Retina (tissue), 1 donor: ENCODE data around the gene DES.

Source experiments
- DNase-seq: peaks from one replicate; pipeline ENCODE4 v3.0.0-alpha.2; 2016

DES gene

DNA sequence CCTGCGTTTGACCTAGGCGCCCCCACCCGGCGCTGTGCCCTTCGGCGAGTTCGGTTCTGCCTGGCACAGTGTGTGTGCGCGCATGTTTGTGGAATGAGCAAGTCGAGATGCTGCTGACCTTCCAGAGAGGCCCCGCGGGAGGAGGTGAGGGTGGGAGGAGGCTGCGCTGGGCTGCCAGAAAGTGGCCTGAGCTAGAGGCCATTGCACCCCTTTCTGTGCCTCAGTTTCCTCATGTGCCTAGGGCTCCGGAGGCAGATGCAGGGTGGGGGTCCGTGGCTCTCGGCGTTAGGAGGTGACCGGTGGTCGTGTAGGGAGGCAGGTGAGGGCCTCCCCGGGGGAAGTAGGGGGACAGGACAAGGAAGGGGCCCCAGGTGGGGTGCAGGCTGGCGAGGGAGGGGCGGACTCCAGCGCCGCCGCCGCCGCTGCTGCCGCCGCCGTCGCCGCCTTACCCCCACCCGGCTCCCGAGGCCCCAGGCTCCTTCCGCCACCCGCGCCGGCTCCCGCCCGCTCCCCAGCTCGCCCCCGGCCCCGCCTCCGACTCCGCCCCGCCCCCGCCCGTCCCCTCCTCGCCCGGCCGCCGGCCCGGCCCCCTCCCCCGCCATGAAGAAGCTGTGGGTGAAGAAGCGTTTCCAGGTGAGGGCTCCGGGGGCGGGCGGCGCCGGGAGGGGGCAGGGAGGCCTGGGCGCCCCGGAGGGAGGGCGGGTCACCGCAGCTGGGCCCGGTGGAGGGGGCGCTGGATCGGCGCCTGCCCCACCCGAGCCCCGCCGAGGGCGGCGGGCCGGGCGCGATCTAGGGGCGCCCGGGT lies 23.5 kb downstream of the DES start:
- peak; percentile 64 for DNase-seq

DNA sequence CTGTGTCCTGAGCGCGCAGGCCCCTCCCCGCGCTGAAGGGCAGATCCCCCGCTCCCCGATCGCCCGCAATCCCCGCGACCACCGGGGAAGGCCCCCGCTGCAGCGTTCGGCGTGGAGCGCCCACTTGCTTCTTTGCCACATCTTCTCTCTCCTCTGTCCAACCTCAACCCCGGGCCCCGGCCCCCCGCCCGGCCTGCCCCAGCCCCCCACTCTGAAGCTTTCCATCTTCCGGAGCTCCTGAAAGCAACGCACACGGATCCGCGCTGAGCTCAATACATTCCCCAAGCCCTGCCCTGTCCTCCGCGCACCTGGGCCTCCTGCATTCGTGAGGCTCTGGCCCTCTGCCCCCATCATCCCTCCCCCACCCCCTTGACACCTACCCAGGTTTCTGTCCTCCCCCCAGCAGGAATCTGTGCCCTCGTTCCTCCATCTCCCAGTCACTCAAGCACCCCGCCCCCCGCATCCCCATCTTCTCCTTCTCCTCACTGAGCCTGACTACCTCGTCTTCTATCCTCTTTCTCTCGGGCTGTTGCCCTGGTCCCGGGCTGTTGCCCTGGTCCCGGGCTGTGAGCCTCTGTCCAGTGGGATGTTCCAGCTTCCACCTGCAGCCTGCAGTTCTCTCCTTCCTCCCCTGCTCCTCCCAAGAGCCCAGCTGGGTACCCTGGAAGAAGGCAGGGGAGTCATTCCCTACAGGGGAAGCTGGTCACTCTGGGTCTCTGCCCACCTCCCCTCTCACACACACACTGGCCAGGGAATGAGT lies 24.3 kb downstream of the DES start:
- peak; percentile 40 for DNase-seq

DNA sequence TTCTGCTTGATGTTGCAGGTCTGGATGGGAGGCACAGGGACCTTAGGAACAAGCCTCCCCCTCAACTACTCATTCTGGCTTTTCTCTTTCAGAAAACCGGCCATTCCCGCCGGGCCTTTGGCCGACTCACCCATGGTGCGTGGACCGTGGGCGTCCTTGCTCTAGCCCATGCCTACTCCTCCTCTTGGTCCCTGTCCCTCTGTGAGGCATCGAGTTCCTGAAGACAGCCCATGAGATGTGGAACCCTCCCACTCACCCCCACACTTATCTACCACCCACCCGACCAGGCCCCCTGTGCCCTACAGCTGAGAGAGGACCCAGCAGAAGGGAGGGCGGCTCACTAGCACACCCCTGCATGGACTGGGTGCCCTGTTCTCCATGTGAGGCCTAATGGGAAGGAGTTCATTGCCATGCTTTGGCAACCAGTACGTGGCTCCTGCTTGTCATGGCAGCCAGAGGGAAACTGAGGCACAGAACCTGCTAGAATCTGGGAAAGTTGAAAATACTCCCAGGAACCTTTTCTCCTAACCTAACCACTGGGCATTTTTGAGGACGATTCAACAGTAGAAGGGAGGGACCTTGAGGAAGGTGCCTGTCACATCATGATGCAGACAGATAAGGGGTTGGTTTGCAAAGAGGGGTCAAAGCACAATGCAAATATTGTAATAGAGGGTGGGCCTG lies 25.0 kb downstream of the DES start:
- DNase-seq: no peak

DNA sequence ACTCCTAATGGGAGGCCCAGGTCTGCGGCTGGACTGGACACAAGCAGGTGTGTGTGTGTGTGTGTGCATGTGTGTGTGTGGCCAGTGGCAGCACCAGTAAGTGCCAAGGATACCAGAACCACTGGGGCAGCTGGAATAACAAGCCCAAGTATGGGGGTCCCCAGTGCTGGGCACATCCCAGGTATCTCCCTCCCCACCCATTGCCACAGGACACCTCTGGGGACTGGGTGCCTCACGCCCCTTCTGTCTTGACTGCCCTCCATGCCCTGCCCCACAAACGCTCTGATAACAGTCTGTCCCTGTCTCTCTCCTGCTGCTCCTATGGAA lies 25.5 kb downstream of the DES start:
- DNase-seq: no peak

DNA sequence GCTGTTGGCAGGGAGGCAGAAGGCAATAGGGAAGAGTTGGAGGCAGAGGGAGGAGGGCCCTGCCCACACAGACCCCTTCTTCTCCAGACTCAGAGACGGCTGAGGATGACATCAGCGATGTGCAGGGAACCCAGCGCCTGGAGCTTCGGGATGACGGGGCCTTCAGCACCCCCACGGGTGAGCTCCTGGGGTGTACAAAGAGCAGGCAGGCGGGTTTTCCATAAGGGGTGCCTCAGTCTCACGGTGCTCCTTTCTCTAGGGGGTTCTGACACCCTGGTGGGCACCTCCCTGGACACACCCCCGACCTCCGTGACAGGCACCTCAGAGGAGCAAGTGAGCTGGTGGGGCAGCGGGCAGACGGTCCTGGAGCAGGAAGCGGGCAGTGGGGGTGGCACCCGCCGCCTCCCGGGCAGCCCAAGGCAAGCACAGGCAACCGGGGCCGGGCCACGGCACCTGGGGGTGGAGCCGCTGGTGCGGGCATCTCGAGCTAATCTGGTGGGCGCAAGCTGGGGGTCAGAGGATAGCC lies 26.5 kb downstream of the DES start:
- DNase-seq: no peak

DNA sequence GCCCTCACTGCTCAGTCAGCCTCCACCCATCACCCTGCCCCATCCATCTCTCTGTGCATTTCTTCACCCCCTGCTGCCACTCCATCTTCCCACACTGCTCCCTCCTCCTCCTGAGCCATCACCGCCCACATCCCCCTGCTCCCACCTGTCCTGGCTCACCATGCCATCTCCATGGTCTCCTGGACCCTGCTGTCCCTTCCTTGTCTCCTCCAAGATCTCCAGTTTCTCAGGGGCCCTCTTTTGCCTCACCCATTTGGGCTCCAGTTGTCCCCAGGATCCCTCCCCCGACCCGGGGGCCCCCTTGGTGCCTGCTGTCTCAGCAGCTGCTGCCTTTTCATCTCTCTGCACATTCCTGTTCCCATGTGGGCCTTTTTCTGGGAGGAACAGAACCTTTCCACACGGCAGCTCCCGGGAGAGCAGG lies 27.1 kb downstream of the DES start:
- DNase-seq: no peak

DNA sequence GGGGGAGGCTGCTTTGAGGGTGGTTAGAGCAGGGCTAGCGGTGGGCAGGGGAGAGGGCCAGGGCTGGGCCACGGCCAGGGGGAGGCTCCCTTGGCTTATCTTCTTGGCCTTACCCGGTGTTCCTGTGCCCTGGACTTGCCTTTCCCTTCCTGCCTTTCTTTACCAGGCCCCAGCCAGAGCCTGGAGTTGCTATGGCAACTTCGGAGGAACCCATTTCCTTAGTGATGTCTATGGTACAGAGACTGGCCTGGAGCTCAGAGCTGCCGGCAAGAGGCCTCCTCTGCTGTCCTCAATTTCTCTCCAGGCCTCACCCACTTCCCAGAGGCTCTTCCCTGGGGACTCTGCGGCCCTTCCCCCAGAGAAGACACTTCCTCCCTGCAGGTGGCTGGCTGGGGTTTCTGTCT lies 27.9 kb downstream of the DES start:
- peak; percentile 66 for DNase-seq

DNA sequence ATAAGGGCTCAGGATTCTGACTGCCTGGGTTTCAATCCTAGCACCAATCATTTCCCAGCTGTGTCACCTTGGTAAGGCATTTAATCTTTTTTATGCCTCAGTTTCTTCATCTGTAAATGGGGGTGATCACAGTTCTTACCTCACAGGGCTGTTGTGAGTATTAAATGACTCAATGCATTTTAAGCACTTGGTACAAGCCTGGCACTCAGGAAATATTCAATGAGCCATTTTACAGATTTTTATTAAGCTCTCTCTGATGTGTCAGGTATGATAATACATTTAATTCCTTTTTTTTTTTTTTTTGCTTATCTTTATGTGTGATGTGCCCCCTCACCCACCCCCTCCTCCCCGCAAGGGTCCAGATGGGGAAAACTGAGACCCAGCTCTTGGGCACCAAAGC lies 28.5 kb downstream of the DES start:
- DNase-seq: no peak

DNA sequence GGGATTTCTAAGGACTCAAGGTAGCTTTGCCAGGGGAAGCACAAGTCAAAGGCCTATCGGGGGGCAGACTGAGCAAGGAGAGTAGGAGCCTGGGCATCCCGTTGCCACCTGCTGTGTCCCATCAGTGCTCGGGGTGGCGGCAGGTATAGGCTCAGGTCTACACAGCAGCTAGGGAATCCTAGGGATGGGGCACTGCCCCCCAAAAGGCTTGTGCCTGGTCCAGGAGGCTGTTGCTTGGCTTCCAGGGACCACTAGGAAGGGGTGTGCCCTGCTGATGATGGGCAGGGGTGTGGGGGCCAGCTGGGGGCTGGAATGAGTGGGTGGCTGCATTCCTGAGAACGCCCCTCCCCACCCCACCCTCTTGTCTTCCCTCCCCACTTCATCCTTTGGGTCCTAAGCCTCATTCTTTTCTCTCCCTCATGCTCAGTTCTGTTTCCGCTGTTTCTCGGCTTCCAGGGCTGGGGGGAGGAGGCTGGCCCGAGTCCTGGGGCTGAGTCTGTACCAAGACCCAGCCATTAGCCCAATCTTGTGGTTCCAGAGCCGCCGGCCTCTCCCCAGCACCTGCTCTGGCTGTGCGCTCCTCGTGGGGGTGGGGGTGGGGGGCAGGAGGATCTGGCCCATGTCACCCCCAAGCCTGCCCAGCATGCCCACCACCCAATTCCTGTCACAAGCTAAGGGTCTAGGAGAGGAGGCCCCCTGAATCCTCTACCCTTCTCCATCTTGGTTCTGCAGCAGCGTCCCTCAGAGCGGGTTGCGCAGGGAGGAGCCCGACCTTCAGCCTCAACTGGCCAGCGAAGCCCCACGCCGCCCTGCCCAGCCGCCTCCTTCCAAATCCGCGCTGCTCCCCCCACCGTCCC lies 29.3 kb downstream of the DES start:
- DNase-seq: no peak

DNA sequence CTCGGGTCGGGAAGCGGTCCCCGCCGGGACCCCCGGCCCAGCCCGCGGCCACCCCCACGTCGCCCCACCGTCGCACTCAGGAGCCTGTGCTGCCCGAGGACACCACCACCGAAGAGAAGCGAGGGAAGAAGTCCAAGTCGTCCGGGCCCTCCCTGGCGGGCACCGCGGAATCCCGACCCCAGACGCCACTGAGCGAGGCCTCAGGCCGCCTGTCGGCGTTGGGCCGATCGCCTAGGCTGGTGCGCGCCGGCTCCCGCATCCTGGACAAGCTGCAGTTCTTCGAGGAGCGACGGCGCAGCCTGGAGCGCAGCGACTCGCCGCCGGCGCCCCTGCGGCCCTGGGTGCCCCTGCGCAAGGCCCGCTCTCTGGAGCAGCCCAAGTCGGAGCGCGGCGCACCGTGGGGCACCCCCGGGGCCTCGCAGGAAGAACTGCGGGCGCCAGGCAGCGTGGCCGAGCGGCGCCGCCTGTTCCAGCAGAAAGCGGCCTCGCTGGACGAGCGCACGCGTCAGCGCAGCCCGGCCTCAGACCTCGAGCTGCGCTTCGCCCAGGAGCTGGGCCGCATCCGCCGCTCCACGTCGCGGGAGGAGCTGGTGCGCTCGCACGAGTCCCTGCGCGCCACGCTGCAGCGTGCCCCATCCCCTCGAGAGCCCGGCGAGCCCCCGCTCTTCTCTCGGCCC lies 30.1 kb downstream of the DES start:
- DNase-seq: peak; percentile 74

DNA sequence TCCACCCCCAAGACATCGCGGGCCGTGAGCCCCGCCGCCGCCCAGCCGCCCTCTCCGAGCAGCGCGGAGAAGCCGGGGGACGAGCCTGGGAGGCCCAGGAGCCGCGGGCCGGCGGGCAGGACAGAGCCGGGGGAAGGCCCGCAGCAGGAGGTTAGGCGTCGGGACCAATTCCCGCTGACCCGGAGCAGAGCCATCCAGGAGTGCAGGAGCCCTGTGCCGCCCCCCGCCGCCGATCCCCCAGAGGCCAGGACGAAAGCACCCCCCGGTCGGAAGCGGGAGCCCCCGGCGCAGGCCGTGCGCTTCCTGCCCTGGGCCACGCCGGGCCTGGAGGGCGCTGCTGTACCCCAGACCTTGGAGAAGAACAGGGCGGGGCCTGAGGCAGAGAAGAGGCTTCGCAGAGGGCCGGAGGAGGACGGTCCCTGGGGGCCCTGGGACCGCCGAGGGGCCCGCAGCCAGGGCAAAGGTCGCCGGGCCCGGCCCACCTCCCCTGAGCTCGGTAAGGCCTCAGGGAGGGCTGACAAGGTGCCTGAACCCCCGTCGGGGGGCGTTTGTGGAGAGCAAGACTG lies 30.7 kb downstream of the DES start:
- peak; percentile 64 for DNase-seq

DNA sequence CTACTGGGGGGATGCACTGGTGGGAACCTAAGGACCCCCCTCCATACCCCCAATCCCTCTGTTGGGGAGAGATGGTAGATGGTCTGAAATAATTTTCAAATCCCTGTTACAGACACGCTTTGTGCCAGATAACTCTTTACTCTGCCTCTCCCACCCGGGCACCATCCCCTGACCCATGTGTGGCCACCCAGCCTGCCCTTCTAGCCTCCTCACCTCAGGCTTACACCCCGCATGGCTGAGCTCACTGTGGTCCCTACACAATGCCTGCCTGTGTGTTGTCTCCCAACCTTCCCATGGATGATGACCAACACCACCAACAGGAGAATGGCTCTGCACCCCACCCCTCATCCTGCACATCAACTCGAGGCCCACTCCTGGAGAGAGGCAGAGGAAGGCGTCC lies 31.4 kb downstream of the DES start:
- no peak for DNase-seq

DNA sequence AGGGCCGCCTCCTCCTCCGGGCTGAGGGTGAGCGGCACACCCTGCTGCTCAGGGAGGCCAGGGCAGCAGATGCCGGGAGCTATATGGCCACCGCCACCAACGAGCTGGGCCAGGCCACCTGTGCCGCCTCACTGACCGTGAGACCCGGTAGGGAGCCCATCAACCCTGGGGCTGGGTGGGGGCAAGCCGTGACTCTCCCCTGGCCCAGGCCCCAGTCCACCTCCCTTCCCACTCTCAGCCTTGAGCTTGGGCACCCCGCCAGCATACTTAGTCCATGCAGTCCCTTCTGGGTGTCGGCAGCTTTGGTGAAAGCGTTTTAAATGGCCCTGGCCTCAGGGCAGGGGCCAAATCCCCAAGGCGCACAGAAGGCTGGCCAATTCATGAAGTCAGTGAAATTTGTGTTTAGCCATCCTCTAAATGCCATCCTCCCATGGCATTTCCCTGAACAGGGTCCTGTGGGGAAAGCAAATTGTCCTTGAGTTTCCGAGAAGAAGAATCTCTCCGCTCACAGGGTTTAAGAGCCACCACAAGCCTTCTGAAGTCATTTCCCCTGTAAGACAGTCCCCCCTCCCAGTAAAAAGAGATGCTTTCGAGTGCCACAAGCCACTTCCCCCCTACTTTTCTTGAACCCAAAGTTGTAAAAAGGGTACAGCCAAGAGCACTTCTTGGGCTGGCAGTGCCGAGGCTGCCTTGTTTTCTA lies 33.6 kb downstream of the DES start:
- no peak for DNase-seq

DNA sequence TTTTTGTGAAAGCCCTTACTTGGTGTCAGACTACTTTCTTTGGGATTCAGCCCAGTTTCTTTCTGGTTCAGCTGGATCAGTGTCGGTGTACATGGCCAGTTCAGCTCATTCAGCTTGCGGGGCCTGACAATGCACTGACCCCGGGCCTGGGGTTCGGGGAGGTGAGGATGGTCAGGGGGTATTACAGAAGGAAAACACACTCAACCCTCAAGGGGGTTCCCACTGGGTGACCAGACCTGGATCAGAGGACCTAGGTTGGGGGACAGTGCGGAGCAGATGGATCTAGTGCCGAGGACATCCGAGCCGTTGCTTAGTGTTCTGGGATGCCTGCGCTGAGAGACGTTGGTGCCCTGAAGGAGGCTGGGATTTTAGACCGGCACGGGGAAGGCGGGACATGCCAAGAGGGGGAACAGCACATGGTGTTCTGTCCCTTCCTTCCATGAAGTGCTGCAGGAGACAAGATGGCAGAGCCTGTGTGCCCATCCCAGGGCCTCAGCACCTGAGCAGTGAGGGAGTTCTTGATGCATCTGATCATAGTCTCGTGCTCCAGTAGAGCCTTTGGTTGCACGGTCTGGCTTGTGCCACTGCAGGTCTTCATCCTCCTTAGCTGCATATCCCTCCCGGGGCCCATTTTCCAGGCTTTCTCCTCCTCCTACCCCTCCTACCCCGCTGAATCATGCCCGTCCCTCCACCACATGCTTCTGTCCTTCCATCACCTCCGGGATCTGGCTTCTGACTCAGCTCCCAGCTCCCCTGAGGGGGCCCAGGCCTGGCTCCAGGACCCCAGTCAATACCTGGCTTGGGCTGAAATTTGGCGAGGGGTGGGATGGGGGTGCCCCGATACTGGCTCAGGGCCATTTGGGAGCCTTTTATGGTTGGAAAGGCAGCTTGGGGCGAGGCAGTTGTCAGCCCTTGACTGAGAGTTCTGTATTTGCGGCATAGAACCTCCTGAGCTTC lies 34.5 kb downstream of the DES start:
- no peak for DNase-seq

DNA sequence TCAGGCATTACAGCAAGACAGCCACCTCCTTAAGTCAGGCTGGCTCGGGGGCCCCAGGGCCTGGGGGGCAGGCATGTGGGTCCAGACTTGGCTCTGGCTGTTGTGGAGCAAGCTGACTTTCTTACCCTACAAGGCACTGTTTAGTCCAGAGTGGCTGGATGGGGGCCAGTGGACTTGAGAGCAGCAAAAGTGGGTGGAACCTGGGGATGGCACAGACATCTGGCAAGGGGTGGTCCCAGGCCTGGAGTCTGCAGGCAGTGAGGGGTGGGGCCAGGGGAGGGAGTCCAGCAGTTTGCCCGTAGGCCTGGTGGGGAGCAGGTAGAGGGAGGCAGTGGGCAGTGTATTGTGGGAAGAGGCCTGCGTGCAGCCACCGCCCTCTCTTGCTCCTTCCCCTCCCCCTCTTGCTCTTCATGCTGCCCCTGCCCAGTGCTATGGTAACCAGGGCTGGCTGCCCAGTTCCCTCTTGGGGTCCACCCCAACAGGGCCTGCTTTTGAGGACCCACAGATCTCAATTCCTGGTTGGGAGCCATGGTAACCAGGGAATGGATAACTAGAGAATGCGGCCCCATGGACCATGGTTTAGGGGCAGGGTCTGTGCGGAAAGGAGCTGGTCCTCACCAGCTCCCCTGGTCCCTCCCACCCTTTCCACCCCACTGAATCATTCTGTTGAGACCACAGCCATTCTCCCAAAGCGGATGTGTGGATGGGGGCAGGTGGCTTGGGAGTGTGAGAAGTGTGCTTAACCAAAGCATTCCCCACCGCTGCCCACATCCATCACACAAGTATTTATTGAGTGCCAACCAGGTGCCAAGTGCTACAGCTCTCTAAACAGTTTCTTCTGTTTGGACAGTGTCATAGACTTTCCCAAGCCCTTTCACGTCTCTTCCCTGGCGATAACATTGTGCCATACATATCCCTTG lies 35.8 kb downstream of the DES start:
- DNase-seq: no peak

DNA sequence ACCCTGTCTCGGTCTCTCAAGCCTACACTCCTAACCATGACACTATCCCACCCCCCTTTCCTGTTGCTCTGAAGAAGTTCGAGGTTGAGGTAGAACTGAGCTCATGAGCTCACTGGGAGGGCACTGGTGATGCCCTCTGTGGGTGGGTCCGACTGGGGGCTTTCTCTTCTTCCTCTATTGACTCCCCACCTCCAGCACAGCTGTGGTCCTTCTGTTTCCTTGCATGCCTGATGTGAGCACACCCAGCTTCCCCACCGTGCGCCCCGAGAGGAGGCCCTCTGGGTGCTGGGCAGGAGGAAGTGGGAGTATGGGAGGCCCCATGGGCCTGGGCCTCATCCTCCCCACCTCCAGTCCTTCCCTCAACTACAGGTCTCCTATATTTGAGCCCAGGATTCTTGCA lies 37.4 kb downstream of the DES start:
- DNase-seq: no peak

DNA sequence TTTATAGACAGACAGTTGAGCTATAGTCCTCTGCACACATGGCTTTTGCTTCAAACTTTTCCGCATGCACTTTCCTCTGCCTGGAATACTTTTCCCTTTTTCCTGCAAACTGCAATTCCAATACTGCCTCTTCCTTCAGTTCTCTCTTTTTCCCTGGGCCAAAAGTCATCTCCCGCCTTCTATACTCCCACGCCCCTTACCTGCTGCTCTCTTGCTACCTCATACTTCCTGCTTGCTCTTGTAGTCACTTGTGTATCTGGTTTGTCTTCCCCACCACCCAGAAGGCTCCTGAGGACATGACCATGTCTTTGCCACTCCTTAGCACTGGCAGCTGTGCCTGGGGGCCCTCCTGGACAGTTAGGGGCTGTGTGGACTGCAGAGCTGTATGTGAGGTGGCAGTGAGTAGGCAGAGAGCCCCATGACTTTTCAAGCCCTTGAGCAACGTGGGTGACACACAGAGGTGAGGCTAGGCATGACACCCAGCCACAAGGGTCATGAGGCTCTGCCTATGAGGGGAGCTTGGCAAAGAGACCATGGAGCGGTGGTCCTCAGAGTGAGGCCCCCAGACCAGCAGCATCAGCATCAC lies 39.7 kb downstream of the DES start:
- DNase-seq: no peak

DNA sequence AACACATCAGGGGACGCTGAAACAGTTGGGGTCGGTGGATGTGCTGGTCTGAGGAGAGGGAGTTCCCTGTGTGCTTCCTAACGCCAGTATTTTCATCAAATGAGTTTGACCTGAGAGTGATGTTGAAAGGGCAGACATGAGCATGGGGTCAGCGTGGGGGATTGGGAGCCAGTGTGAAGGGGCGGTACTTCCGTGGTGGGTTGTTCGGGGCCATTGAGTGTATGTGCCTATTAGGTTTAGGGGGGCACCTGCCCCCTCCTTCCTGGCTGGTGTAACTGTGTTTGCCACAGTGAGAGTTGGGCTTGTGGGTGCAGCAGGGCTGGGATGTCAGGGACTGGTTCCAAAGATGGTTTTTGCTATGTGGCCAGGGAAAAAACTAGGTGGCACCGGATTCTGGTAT lies 40.8 kb downstream of the DES start:
- DNase-seq: no peak
